Gastroesophageal sphincter (tissue), 3 donors: ENCODE results near the gene PEPD.

Source experiments
- CTCF ChIP-seq, 4 experiments: fragments of 200-600 bp in 2 of 4; fragments of 450-650 bp in 2 of 4; sonication (generic) in 1 of 4; IDR thresholded peaks; one replicate each; pipeline ENCODE4 v1.5.1; 2017 to 2019; ENCODE audit warnings: antibody characterized with exemption in 4 of 4, mild to moderate bottlenecking in 2 of 4, moderate library complexity in 2 of 4
- EP300 ChIP-seq: sonication (generic); formaldehyde crosslinking; IDR thresholded peaks from one replicate; pipeline ENCODE4 v1.6.1; 2017; ENCODE audit warnings: antibody characterized with exemption, mild to moderate bottlenecking
- POLR2A ChIP-seq, 2 donors: fragments of 450-650 bp; IDR thresholded peaks; one replicate each; pipeline ENCODE4 v1.6.1; 2017; ENCODE audit warnings: antibody characterized with exemption in 2 of 2, mild to moderate bottlenecking in 2 of 2, moderate library complexity in 1 of 2
- POLR2AphosphoS5 ChIP-seq: sonication (generic); formaldehyde crosslinking; IDR thresholded peaks from one replicate; pipeline ENCODE4 v1.6.1; 2017; ENCODE audit warnings: antibody characterized with exemption

- no peak for TF ChIP-seq CTCF (IDR thresholded peaks at IDR 0.05)
- TF ChIP-seq EP300: no peak
- TF ChIP-seq POLR2A (IDR thresholded peaks at IDR 0.05): no peak
- TF ChIP-seq POLR2AphosphoS5: no peak
Observed at GRCh38 chr19:33456845-33457220, 64.8 kb downstream of the PEPD start.
